Measurements from ENCODE around the gene STYK1.

DNA sequence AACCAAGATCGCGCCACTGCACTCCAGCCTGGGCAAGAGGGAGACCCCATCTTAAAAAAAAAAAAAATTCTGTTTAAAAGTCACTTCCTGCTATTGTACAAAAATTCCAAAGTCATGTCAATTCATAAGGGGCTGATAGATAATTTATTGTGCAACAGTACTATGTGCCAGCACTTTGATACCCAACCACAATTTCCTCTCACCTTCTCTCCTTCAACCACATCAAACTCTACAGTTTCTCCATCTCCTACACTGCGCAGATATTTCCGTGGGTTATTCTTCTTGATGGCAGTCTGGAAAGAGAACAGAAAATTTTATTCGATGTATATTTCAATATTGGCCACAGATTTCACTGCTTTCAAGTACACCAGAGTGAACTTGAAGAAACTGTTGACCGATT is 41.6 kb upstream of the STYK1 start:
- TF ChIP-seq BHLHE40 (IDR thresholded peaks at IDR 0.05; ENCODE audit: borderline replicate concordance) = no peak
- TF ChIP-seq ELF4 (IDR thresholded peaks at IDR 0.05) = no peak
- TF ChIP-seq ZNF384 (IDR thresholded peaks at IDR 0.05) = no peak
- TF ChIP-seq SUZ12 (IDR thresholded peaks at IDR 0.05) = no peak
- TF ChIP-seq ARNT (IDR thresholded peaks at IDR 0.05) = no peak
- no peak for TF ChIP-seq L3MBTL2 (conservative IDR thresholded peaks at IDR 0.05)
- TF ChIP-seq SP1 (IDR thresholded peaks at IDR 0.05) = no peak
- no peak for TF ChIP-seq FOXK2 (IDR thresholded peaks at IDR 0.05)
- TF ChIP-seq LEF1 (IDR thresholded peaks at IDR 0.05; ENCODE audit: borderline replicate concordance) = no peak
